Measurements from ENCODE around the gene CCNG1.
"Not testable (repeated sequence)": the region's sequence is repeated elsewhere in the genome, so short reads cannot be mapped to it uniquely, and the experiment has no call there.

DNA sequence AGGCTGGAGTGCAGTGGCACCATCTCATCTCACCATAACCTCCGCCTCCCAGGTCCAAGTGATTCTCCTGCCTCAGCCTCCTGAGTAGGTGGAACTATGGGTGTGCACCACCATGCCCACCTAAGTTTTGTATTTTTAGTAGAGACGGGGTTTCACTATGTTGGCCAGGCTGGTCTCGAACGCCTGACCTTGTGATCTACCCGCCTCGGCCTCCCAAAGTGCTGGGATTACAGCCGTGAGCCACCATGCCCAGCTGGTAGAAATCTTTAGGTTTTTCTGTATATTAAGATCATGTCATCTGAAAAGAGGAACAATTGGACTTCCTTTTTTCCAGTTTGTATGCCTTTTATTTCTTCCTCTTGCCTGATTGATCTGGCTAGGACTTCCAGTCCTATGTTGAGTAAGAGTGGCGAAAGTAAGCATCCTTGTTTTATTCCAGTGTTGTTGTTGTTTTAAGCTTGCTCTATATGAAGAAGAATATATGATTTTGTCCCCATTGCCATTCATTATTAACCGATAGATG is 40.5 kb upstream of the CCNG1 start:
- TF ChIP-seq POLR2AphosphoS5, POLR2A (IDR thresholded peaks at IDR 0.05): not testable (repeated sequence)

All from spleen (tissue), 3 donors.